HepG2 (cell line): Measurements from ENCODE around the gene BANK1. TPM values are rescaled to one million over a fixed set of nuclear protein-coding genes. Genes with fewer than 3 reads are reported as not detected.

Experiments
- ATAD3A ChIP-seq: sonication (generic); formaldehyde crosslinking; IDR thresholded peaks from 2 replicates; pipeline ENCODE4 v1.4.0; 2020; ENCODE audit warnings: missing genetic modification reagents
- DMTF1 ChIP-seq: sonication (generic); formaldehyde crosslinking; IDR thresholded peaks from 2 replicates; pipeline ENCODE4 v1.4.0; 2020; ENCODE audit warnings: mild to moderate bottlenecking, missing genetic modification reagents
- GABPA ChIP-seq, 2 experiments: IDR thresholded peaks; 2 replicates each; pipeline ENCODE4 v1.6.1; 2011 to 2016; ENCODE audit warnings: low read depth in 2 of 2, low read length in 1 of 2, missing biosample characterization in 1 of 2, missing genetic modification characterization in 1 of 2
- MED1 ChIP-seq: sonication (generic); formaldehyde crosslinking; IDR thresholded peaks from 2 replicates; pipeline ENCODE4 v1.4.0; 2020; ENCODE audit warnings: missing genetic modification reagents
- MEIS2 ChIP-seq: sonication (generic); formaldehyde crosslinking; IDR thresholded peaks from 2 replicates; pipeline ENCODE4 v1.9.0; 2021; ENCODE audit warnings: mild to moderate bottlenecking, missing genetic modification reagents
- MLXIP ChIP-seq: sonication (generic); formaldehyde crosslinking; IDR thresholded peaks from 2 replicates; pipeline ENCODE4 v1.9.0; 2021; ENCODE audit warnings: missing genetic modification reagents, borderline replicate concordance
- PITX1 ChIP-seq: sonication (generic); formaldehyde crosslinking; IDR thresholded peaks from 2 replicates; pipeline ENCODE4 v1.5.1; 2020; ENCODE audit warnings: mild to moderate bottlenecking, missing genetic modification reagents
- PREB ChIP-seq: sonication (generic); formaldehyde crosslinking; IDR thresholded peaks from 2 replicates; pipeline ENCODE4 v1.4.0; 2020; ENCODE audit warnings: missing genetic modification reagents
- RAD51 ChIP-seq: fragments of 450-650 bp; IDR thresholded peaks from 2 replicates; pipeline ENCODE4 v1.6.1; 2016; ENCODE audit warnings: borderline replicate concordance
- SRSF4 ChIP-seq: fragments of 200-400 bp; formaldehyde crosslinking; IDR thresholded peaks from one replicate; pipeline ENCODE4 v1.6.1; 2018; ENCODE audit warnings: mild to moderate bottlenecking, low read depth, low read length, moderate library complexity; ENCODE audit not compliant: poor library complexity, severe bottlenecking
- TFE3 ChIP-seq: IDR thresholded peaks from 2 replicates; pipeline ENCODE4 v1.6.1; 2016
- TRAFD1 ChIP-seq: sonication (generic); formaldehyde crosslinking; IDR thresholded peaks from 2 replicates; pipeline ENCODE4 v1.5.1; 2020; ENCODE audit warnings: missing genetic modification reagents, mild to moderate bottlenecking, borderline replicate concordance
- ZBTB37 ChIP-seq: sonication (generic); formaldehyde crosslinking; IDR thresholded peaks from 2 replicates; pipeline ENCODE4 v1.4.0; 2020; ENCODE audit warnings: mild to moderate bottlenecking, missing genetic modification reagents
- ZFP62 ChIP-seq: sonication (generic); formaldehyde crosslinking; IDR thresholded peaks from 2 replicates; pipeline ENCODE4 v1.4.0; 2020; ENCODE audit warnings: missing genetic modification reagents
- ZNF354B ChIP-seq: sonication (generic); formaldehyde crosslinking; IDR thresholded peaks from 2 replicates; pipeline ENCODE4 v1.8.0; 2022; ENCODE audit warnings: mild to moderate bottlenecking, missing genetic modification reagents
- ZNF619 ChIP-seq: sonication (generic); formaldehyde crosslinking; IDR thresholded peaks from 2 replicates; pipeline ENCODE4 v1.4.0; 2020; ENCODE audit warnings: mild to moderate bottlenecking, missing genetic modification reagents
- polyA plus RNA-seq, 8 experiments: library from polyadenylated mRNA; depleted of rRNA in 3 of 8; stranded (reverse) in 7 of 8; unstranded in 1 of 8; fragments of >200 nt; fragmentation: Illumina TruSeq in 4 of 8; extraction: Trizol in 4 of 8; gene quantifications; 2 replicates each; pipeline versions ENCODE4 v1.2.1 to v1.2.3, GENCODE V29; 2011 to 2016; ENCODE audit warnings: low read depth in 4 of 8, missing spikeins in 1 of 8, mixed read lengths in 1 of 8; ENCODE audit not compliant: insufficient read depth in 1 of 8
- total RNA-seq, 5 experiments: library from RNA; depleted of rRNA; stranded (reverse); fragments of >200 nt; fragmentation: Illumina TruSeq; extraction: Trizol; gene quantifications; 2 replicates each; pipeline ENCODE4 v1.2.3, GENCODE V29; 2016; ENCODE audit warnings: low read depth in 1 of 5

Gene BANK1
- total and polyA plus RNA-seq, 2 of the 13 experiments (the other 11 are each of a cell fraction or from before 2014, with no cell fraction given): 0.15 TPM; not detected in 1

- no peak for TF ChIP-seq TRAFD1 (CRISPR knock-in tag)
- no peak for TF ChIP-seq MLXIP (CRISPR knock-in tag)
- no peak for TF ChIP-seq MED1
- TF ChIP-seq PITX1 (CRISPR knock-in tag): no peak
- TF ChIP-seq GABPA (IDR thresholded peaks at IDR 0.05; ENCODE audit: low read depth, low read length): no peak
- no peak for TF ChIP-seq GABPA (CRISPR knock-in tag; IDR thresholded peaks at IDR 0.05; ENCODE audit: low read depth)
- TF ChIP-seq TFE3 (CRISPR knock-in tag): no peak
- TF ChIP-seq PREB (CRISPR knock-in tag): no peak
- no peak for TF ChIP-seq ZFP62 (CRISPR knock-in tag)
- no peak for TF ChIP-seq ZNF354B (CRISPR knock-in tag)
- no peak for TF ChIP-seq ATAD3A
- TF ChIP-seq RAD51: no peak
- no peak for TF ChIP-seq ZBTB37 (CRISPR knock-in tag)
- no peak for TF ChIP-seq DMTF1 (CRISPR knock-in tag)
- TF ChIP-seq SRSF4: no peak
- TF ChIP-seq ZNF619 (CRISPR knock-in tag): no peak
- no peak for TF ChIP-seq MEIS2 (CRISPR knock-in tag)
Observed at GRCh38 chr4:101774807-101775206, 15.7 kb upstream of the BANK1 start (continued).
